GM15510 (cell line): ENCODE measurements around the gene CELF4.

Source experiments
- POLR2A ChIP-seq: IDR thresholded peaks from 3 replicates; pipeline ENCODE4 v1.6.1; 2011; ENCODE audit warnings: borderline replicate concordance; ENCODE audit not compliant: insufficient read length; ENCODE audit errors: extremely low read depth

CELF4 gene

GRCh38 chr18:37532917-37533316 is 32.7 kb downstream of the CELF4 start:
- TF ChIP-seq POLR2A: no peak

DNA sequence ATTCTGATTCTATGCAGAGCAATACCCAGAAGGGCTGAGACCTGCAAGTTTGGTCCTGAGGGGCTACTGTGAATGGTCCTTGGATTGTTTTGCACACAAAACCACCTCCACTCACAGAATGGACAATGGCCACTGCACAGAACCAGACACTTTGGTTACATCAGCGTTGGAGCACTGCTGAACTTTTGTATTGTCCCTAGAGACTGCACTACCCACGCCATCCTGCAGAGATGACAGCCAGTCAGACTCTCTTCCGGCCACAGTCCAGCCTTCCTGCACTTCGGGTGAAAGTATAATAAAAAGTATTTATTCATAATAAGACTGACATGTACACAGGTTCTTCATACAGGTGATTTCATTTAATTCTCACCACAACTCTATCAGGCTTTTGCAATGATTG is 35.7 kb downstream of the CELF4 start:
- no peak for TF ChIP-seq POLR2A

DNA sequence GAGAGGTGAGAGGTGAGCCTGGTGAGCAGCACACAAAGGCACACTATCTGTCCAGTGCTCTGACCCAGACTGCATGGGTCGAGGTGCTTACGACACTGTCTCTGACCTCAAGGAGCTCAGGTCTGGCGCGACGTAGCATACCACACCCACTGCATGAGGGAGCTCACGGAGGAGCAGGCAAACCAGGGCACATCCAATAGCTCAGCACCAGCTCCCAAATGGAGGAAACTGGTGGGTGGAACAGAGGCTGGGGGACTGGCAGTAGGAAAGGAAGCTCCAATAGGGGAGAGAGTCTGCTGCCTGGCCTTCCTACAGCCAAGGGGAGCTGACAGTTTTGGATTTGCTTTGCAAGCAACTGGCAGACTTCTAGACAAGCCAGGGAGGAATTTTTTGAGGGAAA is 36.3 kb downstream of the CELF4 start:
- TF ChIP-seq POLR2A: no peak

DNA sequence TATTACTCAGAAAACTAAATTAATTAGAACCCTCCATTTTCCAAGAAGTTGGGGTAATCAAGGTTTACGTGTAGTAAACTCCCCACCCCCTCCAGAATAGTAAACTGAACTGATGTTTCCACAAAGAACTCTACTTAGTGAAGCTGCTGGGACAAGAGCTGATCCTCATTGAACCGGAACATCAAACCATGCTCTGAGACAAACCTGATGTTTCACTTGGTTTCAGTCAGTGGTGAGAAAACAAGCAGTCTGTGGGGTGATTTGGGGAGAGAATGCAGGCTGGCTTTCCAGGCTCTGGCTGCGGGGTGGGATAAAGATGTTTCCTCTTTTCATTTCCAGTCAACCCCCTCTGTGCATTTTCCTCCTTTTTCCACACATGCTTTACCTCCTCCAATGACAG is 38.2 kb downstream of the CELF4 start:
- TF ChIP-seq POLR2A: no peak

DNA sequence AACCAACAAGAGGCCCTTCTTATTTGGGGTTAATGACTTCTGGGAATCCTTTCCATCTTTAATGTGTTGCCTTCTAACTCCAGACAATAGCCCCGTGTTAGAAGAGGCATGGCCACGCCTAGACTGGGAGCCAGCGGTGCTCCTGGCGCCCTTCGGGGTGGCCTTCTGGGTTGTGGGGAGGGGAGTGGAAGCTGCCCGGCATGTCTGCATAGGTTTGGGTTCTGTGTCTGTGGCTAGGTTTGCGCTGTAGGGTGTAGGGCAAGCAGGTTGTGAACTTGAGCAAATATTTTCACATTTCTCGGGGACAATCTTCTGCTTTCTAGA is 40.4 kb downstream of the CELF4 start:
- TF ChIP-seq POLR2A: no peak

- TF ChIP-seq POLR2A: no peak
These were observed 40.9 kb downstream of the CELF4 start for GRCh38 chr18:37524498-37525261.

DNA sequence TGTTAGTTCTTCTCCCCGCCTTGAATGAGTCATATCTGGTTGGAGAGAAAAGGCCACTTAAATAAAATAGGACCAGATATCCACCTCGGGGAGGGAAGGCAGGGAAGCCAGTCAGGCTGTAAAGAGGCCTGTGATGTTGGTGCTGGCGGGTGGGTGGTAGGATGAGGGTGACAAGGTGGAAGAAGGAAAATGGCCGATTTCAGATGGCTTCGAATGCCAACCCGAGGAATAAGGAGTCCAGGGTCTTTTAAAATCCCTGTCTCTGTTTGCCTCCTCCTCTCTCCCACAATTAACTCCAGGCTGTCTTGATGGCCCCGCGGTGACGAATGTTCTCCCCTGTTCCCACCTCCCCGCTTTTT is 41.5 kb downstream of the CELF4 start:
- TF ChIP-seq POLR2A: no peak

GRCh38 chr18:37521510-37522465 is 43.8 kb downstream of the CELF4 start:
- no peak for TF ChIP-seq POLR2A

- TF ChIP-seq POLR2A: no peak
These were observed 45.1 kb downstream of the CELF4 start for GRCh38 chr18:37520508-37520907.

GRCh38 chr18:37519510-37520135 is 46.0 kb downstream of the CELF4 start:
- no peak for TF ChIP-seq POLR2A

GRCh38 chr18:37516361-37516853 is 49.2 kb downstream of the CELF4 start:
- TF ChIP-seq POLR2A: no peak

DNA sequence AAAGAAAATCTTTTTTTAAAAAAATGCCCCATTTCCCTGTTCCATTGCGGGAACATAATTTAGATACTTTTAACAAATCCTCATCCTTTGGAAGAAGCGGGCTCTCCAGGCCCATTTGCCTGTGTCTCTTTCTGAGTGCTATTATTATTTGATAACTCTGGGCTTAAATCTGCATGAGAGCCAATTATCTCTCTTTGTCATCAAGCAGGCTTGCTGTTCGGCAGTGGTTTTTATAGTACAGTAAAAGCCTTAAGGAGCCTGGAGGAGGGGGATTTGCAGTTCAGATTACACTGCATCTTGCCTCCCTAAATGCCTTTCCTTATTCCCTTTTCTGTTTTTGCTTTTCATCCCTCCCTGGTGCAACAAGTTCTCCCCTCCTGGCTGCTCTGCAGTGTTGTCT is 50.6 kb downstream of the CELF4 start:
- no peak for TF ChIP-seq POLR2A

DNA sequence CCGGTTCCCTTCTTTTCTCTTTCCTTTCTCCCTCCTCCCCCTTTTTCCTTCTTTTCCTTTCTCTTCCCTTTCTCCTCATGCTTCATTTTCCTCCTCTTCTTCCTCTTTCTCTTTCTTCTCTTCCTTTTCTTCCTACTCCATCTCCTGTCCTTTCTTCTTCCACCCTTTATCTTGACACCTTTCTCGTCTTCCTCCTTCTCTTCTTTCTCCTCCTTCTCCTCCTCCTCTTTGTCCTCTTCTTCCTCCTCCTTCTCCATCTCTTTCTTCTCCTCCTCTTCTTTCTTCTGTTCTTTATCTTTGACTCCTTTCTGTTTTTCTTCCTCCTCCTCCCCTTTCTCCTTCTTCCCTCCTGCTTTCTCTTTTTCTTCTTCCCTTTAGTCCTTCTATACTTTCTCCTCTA is 53.2 kb downstream of the CELF4 start:
- TF ChIP-seq POLR2A: no peak

- no peak for TF ChIP-seq POLR2A
These were observed 53.8 kb downstream of the CELF4 start for GRCh38 chr18:37511721-37512298.

- TF ChIP-seq POLR2A: no peak
These were observed 56.0 kb downstream of the CELF4 start for GRCh38 chr18:37509600-37509999.

GRCh38 chr18:37508207-37508606 is 57.4 kb downstream of the CELF4 start:
- no peak for TF ChIP-seq POLR2A

DNA sequence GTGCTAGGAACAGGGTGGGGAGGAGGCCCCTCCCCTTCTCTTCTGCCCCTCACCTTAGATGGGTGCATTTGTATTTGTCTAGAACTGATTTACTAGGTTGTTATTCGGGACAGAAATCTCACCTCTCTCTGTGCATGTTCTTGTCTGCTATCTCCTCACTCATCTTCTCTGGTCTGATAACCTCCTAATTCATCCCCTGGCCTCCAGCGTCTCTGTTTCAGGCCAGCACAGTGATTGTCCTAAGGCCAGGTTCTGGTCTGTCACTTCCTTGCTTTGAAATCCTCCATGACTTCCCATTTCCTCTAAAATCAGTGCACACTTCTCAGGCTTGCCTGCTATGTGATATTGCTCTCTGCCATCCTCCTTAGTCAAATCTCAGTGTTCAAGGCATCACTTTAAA is 58.4 kb downstream of the CELF4 start:
- TF ChIP-seq POLR2A: no peak
